Astrocyte of the cerebellum (primary cell): ENCODE results near the gene TMEM82.

Source experiments
- DNase-seq: peaks from one replicate; pipeline ENCODE4 v3.0.0-alpha.2; 2011; ENCODE audit warnings: low read depth
- H3K4me3 ChIP-seq: 2 replicates; pipeline ENCODE4 v1.5.1; 2011; ENCODE audit warnings: mild to moderate bottlenecking, low read depth, low read length, moderate library complexity
- in situ Hi-C: cut with HindIII; loops from 2 replicates; pipeline ENCODE4 v1.10.0; 2017; ENCODE audit warnings: low sequenced_read_pairs
- TF ChIP-seq, protein P1 (sequence below): IDR thresholded peaks from 2 replicates; pipeline ENCODE4 v1.5.1; 2012; ENCODE audit warnings: low read length, low read depth, moderate library complexity, mild to moderate bottlenecking; ENCODE audit errors: missing control alignments

The TMEM82 gene

GRCh38 chr1:15730936-15731335 lies 11.4 kb upstream of the TMEM82 start:
- no peak overlapping the region for H3K4me3 ChIP-seq
- TF ChIP-seq, protein P1, sequence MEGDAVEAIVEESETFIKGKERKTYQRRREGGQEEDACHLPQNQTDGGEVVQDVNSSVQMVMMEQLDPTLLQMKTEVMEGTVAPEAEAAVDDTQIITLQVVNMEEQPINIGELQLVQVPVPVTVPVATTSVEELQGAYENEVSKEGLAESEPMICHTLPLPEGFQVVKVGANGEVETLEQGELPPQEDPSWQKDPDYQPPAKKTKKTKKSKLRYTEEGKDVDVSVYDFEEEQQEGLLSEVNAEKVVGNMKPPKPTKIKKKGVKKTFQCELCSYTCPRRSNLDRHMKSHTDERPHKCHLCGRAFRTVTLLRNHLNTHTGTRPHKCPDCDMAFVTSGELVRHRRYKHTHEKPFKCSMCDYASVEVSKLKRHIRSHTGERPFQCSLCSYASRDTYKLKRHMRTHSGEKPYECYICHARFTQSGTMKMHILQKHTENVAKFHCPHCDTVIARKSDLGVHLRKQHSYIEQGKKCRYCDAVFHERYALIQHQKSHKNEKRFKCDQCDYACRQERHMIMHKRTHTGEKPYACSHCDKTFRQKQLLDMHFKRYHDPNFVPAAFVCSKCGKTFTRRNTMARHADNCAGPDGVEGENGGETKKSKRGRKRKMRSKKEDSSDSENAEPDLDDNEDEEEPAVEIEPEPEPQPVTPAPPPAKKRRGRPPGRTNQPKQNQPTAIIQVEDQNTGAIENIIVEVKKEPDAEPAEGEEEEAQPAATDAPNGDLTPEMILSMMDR: no peak
- in situ Hi-C loops: no loop called here
- no peak for DNase-seq

DNA sequence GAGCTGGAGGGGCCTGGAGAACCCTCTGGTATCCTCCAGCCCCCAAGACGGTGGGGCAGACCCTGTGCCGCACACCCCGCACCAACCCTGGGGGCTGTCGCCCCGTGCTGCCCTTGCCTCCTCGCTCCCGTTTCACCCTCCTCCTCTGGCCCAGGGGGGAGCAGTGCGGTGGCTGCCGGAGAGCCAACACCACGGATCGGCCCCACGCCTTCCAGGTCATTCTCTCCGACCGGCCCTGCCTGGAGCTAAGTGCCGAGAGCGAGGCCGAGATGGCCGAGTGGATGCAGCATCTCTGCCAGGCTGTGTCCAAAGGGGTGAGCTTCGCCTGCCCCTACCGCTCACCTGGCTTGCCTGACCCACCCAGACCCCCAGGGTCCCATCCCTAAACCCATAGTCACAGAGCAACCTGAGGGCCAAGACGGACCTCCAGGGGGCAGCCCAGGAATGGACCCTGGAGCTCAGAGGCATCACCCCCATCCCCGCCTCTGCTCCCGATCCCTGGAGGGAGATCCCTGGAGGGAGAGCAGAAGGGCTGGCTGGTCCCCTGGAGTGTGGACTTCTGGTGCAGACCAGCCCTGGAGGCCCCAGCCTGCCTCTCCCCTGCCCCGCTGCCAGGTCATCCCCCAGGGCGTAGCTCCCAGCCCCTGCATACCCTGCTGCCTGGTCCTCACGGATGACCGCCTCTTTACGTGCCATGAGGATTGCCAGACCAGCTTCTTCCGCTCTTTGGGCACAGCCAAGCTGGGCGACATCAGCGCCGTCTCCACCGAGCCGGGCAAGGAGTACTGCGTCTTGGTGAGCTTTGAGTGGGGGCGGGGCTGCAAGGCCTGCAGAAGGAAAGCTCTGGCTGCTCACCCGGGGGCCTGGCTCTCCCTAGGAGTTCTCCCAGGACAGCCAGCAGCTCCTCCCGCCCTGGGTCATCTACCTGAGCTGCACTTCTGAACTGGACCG lies 10.3 kb upstream of the TMEM82 start:
- DNase-seq: no peak
- H3K4me3 ChIP-seq: no peak overlapping the region
- in situ Hi-C loops: no loop called here
- TF ChIP-seq, protein P1: no peak

GRCh38 chr1:15732686-15733081 lies 9.6 kb upstream of the TMEM82 start:
- H3K4me3 ChIP-seq: no peak overlapping the region
- in situ Hi-C loops: no loop called here
- TF ChIP-seq, protein P1: no peak
- no peak for DNase-seq

GRCh38 chr1:15733218-15733725 lies 9.0 kb upstream of the TMEM82 start:
- in situ Hi-C loops: no loop called here
- DNase-seq: no peak
- TF ChIP-seq, protein P1: no peak
- no peak overlapping the region for H3K4me3 ChIP-seq

- in situ Hi-C loops: no loop called here
- TF ChIP-seq, protein P1: no peak
- no peak for DNase-seq
- no peak overlapping the region for H3K4me3 ChIP-seq
These were observed 8.5 kb upstream of the TMEM82 start for GRCh38 chr1:15733726-15734226.

DNA sequence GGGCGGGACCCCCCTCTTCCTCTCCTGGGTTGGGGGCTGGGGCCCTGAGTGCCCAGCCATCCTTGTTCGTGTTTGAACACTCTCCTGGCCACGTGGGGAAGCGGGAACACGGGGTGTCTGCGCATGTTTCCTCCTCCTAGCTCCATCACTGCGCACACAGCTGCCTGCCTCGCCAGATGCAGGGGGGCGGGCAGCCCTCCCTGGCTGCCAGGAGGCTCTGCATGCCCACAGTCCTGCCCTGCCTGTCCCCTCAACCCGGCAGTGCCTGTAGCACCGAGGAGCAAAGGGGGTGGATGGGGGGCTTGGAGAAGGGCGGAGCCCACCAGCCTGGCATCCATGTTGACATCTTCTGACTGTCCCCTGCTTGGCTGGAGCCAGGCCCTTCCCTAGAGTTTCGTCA lies 8.0 kb upstream of the TMEM82 start:
- in situ Hi-C loops: no loop called here
- H3K4me3 ChIP-seq: no peak overlapping the region
- DNase-seq: no peak
- TF ChIP-seq, protein P1: no peak
